Measurements from ENCODE around the gene AIDA.

AIDA gene

GRCh38 chr1:222665964-222666363 lies 46.3 kb downstream of the AIDA start:
- TF ChIP-seq, protein P1, sequence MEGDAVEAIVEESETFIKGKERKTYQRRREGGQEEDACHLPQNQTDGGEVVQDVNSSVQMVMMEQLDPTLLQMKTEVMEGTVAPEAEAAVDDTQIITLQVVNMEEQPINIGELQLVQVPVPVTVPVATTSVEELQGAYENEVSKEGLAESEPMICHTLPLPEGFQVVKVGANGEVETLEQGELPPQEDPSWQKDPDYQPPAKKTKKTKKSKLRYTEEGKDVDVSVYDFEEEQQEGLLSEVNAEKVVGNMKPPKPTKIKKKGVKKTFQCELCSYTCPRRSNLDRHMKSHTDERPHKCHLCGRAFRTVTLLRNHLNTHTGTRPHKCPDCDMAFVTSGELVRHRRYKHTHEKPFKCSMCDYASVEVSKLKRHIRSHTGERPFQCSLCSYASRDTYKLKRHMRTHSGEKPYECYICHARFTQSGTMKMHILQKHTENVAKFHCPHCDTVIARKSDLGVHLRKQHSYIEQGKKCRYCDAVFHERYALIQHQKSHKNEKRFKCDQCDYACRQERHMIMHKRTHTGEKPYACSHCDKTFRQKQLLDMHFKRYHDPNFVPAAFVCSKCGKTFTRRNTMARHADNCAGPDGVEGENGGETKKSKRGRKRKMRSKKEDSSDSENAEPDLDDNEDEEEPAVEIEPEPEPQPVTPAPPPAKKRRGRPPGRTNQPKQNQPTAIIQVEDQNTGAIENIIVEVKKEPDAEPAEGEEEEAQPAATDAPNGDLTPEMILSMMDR (IDR thresholded peaks at IDR 0.05; ENCODE audit: extremely low read depth, insufficient read depth, missing control alignments) = no peak
- in situ Hi-C loops (cut with MboI; ENCODE audit: low pct_unique_long_range_greater_than_20kb, low sequenced_read_pairs, unreplicated experiment) = no loop called here
- no peak for DNase-seq (ENCODE audit: low spot score)

- TF ChIP-seq, protein P1 (IDR thresholded peaks at IDR 0.05; ENCODE audit: extremely low read depth, insufficient read depth, missing control alignments) = no peak
- in situ Hi-C loops (cut with MboI; ENCODE audit: low pct_unique_long_range_greater_than_20kb, low sequenced_read_pairs, unreplicated experiment) = no loop called here
- DNase-seq (ENCODE audit: low spot score) = no peak
Observed at GRCh38 chr1:222663431-222663934, 48.8 kb downstream of the AIDA start.

DNA sequence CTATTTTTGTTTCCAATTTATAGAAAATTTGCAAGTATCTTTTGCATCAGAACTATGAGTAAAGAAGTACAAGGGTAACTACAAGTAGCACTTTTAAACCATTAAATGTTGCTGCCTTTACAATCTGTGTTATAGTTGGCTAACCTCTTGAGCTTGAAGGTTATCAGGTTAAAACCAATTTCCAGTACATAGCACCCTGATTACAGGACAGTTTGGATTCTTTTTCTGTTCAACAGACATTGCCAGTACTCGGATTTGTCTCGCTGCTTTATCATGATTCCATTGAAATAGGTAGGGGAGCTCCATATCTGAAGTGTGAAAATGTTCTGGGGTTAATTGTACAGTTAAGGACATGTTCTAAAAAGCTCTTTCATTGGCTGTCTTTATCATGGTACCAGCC lies 54.4 kb downstream of the AIDA start:
- no peak for DNase-seq (ENCODE audit: low spot score)
- in situ Hi-C loops (cut with MboI; ENCODE audit: low pct_unique_long_range_greater_than_20kb, low sequenced_read_pairs, unreplicated experiment) = no loop called here
- TF ChIP-seq, protein P1 (IDR thresholded peaks at IDR 0.05; ENCODE audit: extremely low read depth, insufficient read depth, missing control alignments) = no peak

GRCh38 chr1:222656391-222657155 lies 55.7 kb downstream of the AIDA start:
- in situ Hi-C loops (cut with MboI; ENCODE audit: low pct_unique_long_range_greater_than_20kb, low sequenced_read_pairs, unreplicated experiment) = no loop called here
- TF ChIP-seq, protein P1 (IDR thresholded peaks at IDR 0.05; ENCODE audit: extremely low read depth, insufficient read depth, missing control alignments) = no peak
- no peak for DNase-seq (ENCODE audit: low spot score)

DNA sequence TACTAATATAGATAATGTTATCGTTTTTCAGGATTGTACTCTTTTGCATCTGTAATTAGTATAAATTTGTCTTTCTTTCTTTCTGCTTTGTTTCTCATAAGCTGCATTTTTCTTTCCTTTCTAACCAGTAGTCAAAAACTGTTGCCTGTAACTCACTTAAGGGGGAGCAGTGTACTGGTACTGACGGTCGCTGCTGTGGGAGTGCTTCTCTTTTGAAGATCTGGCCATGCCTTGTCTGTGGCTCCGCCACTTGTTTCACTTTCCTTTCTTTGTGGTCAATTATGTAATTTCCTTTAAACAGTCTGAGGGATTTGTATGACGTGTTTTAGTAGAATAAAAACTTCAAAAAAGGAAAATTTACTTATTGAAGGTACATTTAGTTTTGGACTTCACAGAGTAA lies 57.4 kb downstream of the AIDA start:
- TF ChIP-seq, protein P1 (IDR thresholded peaks at IDR 0.05; ENCODE audit: extremely low read depth, insufficient read depth, missing control alignments) = peak; percentile 41
- peak; percentile 63 for DNase-seq (ENCODE audit: low spot score)
- in situ Hi-C loops (cut with MboI; ENCODE audit: low pct_unique_long_range_greater_than_20kb, low sequenced_read_pairs, unreplicated experiment) = no loop called here

DNA sequence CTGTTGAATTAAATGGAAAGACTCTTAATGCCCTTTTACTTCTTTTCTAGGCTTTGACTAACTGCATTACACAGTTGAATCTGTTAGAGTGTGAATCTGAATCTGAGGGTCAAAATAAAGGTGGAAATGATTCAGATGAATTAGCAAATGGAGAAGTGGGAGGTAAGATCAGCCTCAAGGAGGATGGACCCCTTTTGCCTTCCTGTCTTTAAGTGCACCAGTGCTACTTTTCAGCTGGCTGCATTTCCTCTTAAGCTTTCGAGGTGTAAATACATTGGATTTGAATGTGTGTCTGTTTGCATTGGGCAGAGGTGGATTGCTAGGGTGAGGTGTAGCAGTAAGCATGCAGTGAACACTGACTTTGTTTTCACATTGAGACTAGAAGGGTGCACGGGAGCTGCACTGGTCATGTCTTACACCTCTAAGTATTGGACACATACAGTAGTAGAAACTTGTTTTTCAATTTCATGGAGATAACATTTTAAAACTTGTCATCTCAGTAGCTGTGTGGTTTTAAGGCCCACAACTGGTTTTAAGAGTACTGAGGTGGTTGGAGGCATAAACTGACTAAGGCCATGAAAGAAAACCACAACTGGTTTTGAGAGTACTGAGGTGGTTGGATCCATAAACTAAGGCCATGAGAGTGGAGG lies 59.0 kb downstream of the AIDA start:
- DNase-seq (ENCODE audit: low spot score) = peak; percentile 16
- TF ChIP-seq, protein P1 (IDR thresholded peaks at IDR 0.05; ENCODE audit: extremely low read depth, insufficient read depth, missing control alignments) = no peak
- in situ Hi-C loops (cut with MboI; ENCODE audit: low pct_unique_long_range_greater_than_20kb, low sequenced_read_pairs, unreplicated experiment) = no loop called here
